ENCODE results near the gene RPGRIP1L. TPM values are rescaled to one million over a fixed set of nuclear protein-coding genes. Genes with fewer than 3 reads are reported as not detected.

The RPGRIP1L gene
- total RNA-seq, 3 donors from 2014 or later (not counting 1 experiment from before 2014, with no cell fraction given) = 2.3 to 3.0 (median 2.6) TPM

- Histone ChIP-seq H3K27ac (ENCODE audit: low read length) (no peak overlapping the region), H3K4me1 (ENCODE audit: control insufficient read depth, insufficient read depth, low read length) (no peaks in the 10 kb centered on the region), H3K9me3 (ENCODE audit: control insufficient read depth, insufficient read depth, low read length) (peaks cover 4% of the 10 kb centered on the region), H3K4me3 (ENCODE audit: low read length) (no peak overlapping the region), H3K27me3 (ENCODE audit: control insufficient read depth, insufficient read depth, low read length) (no peaks in the 10 kb centered on the region), H3K36me3 (ENCODE audit: control insufficient read depth, insufficient read depth, low read length) (no peaks in the 10 kb centered on the region)
- DNase-seq (no peak), ATAC-seq (no peak)
- Mint-ChIP-seq H3K4me1 (no peaks in the 10 kb centered on the region), H3K36me3 (peaks cover 11% of the 10 kb centered on the region), H3K27me3 (ENCODE audit: low read depth in 2 of 2) (peaks cover 5 to 30% of the 10 kb centered on the region in 2 donors), H3K9me3 (peaks cover 7 to 8% of the 10 kb centered on the region in 2 donors), H3K27ac (no peak overlapping the region), H3K4me3 (no peak overlapping the region)
- intact Hi-C loops (cut with micrococcal nuclease) = no loop called here
- 89% methylated on average over 5 of the region's 5 CpGs for WGBS (ENCODE audit: insufficient coverage)
- TF ChIP-seq CTCF (IDR thresholded peaks at IDR 0.05) = no peak
Measured at GRCh38 chr16:53566552-53567245, 137.0 kb downstream of the RPGRIP1L start.

DNA sequence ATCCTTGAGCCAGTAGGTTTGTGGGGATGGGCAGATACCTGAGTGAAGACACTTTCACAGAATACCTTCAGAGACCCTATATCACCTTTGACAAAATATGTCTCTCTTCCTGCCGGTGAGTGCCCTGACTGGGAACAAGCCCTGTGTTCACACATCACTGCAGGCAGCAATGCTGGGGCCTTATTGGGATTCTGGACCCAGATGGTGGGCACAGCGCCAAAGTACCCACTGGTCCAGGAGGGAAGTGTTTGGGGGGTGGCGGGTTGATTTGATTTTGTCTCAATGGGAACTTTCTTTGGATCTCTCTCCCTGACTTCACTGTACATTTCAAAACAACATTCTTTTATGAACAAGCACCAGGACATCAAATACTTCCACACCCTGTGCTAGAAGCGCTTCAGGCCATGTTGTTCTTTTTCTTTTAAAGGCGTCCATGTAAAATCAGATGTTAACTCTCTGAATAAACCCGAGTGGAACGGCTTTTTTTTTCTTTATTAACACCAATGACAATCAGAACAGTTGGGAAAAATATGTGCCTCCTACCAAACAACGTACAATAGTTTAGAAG lies 138.3 kb downstream of the RPGRIP1L start:
- Mint-ChIP-seq H3K4me1 (no peaks in the 10 kb centered on the region), H3K27me3 (ENCODE audit: low read depth in 2 of 2) (peaks cover 5 to 17% of the 10 kb centered on the region in 2 donors), H3K27ac (no peak overlapping the region), H3K36me3 (no peaks in the 10 kb centered on the region), H3K4me3 (no peak overlapping the region), H3K9me3 (no peaks in the 10 kb centered on the region)
- TF ChIP-seq CTCF (IDR thresholded peaks at IDR 0.05) = no peak
- no peaks in the 10 kb centered on the region for H3K36me3 ChIP-seq (ENCODE audit: control insufficient read depth, insufficient read depth, low read length)
- no peak overlapping the region for H3K27ac ChIP-seq (ENCODE audit: low read length)
- H3K27me3 ChIP-seq (ENCODE audit: control insufficient read depth, insufficient read depth, low read length) = no peaks in the 10 kb centered on the region
- no peaks in the 10 kb centered on the region for H3K4me1 ChIP-seq (ENCODE audit: control insufficient read depth, insufficient read depth, low read length)
- no peak for ATAC-seq
- H3K4me3 ChIP-seq (ENCODE audit: low read length) = no peak overlapping the region
- 88% methylated on average over 5 of the region's 8 CpGs for WGBS (ENCODE audit: insufficient coverage)
- DNase-seq = no peak
- H3K9me3 ChIP-seq (ENCODE audit: control insufficient read depth, insufficient read depth, low read length) = no peaks in the 10 kb centered on the region
- intact Hi-C loops (cut with micrococcal nuclease) = no loop called here

DNA sequence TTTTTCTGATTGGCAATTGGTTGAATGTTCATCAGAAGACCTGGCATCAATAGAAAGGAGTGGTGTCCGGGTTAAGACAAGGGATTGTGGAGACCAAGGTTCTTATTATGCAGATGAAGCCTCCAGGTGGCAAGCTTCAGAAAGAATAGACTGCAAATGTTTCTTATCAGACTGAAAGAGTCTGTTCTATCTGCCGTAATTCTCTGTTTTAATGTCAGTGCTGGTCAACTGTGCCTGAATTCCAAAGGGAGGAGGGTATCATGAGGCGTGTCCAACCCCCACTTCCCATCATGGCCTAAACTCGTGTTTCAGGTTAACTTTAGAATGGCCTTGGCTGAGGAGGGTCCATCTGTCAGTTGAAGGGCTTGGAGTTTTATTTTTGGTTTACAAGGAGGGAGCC lies 140.2 kb downstream of the RPGRIP1L start:
- intact Hi-C loops (cut with micrococcal nuclease) = no loop called here
- no peaks in the 10 kb centered on the region for H3K27me3 ChIP-seq (ENCODE audit: control insufficient read depth, insufficient read depth, low read length)
- Mint-ChIP-seq H3K27ac (no peak overlapping the region), H3K9me3 (no peaks in the 10 kb centered on the region), H3K36me3 (no peaks in the 10 kb centered on the region), H3K27me3 (ENCODE audit: low read depth in 2 of 2) (peaks cover 2 to 8% of the 10 kb centered on the region in 2 donors), H3K4me1 (no peaks in the 10 kb centered on the region), H3K4me3 (no peak overlapping the region)
- no peak for DNase-seq
- no peak overlapping the region for H3K27ac ChIP-seq (ENCODE audit: low read length)
- ATAC-seq = no peak
- no peaks in the 10 kb centered on the region for H3K36me3 ChIP-seq (ENCODE audit: control insufficient read depth, insufficient read depth, low read length)
- 91% methylated on average over 3 of the region's 4 CpGs for WGBS (ENCODE audit: insufficient coverage)
- no peak overlapping the region for H3K4me3 ChIP-seq (ENCODE audit: low read length)
- TF ChIP-seq CTCF (IDR thresholded peaks at IDR 0.05) = no peak
- H3K4me1 ChIP-seq (ENCODE audit: control insufficient read depth, insufficient read depth, low read length) = no peaks in the 10 kb centered on the region
- H3K9me3 ChIP-seq (ENCODE audit: control insufficient read depth, insufficient read depth, low read length) = no peaks in the 10 kb centered on the region

Data from natural killer cell (primary cell).